WTC11 (cell line): Measurements from ENCODE around the gene DNASE1L3.

Experiments
- CTCF ChIP-seq: fragments of 200-600 bp; IDR thresholded peaks from 2 replicates; pipeline ENCODE4 v1.8.0; 2022; ENCODE audit warnings: antibody characterized with exemption
- E2F5 ChIP-seq: sonication (generic); formaldehyde crosslinking; IDR thresholded peaks from 2 replicates; pipeline ENCODE4 v1.8.1; 2022; ENCODE audit warnings: mild to moderate bottlenecking, moderate library complexity, missing genetic modification reagents
- JUN ChIP-seq: sonication (generic); formaldehyde crosslinking; IDR thresholded peaks from 2 replicates; pipeline ENCODE4 v1.8.0; 2023; ENCODE audit warnings: mild to moderate bottlenecking, missing genetic modification reagents
- NR2C2 ChIP-seq: sonication (generic); formaldehyde crosslinking; IDR thresholded peaks from 2 replicates; pipeline ENCODE4 v1.8.0; 2022; ENCODE audit warnings: mild to moderate bottlenecking, missing genetic modification reagents
- SMAD3 ChIP-seq: sonication (generic); formaldehyde crosslinking; IDR thresholded peaks from 2 replicates; pipeline ENCODE4 v1.8.0; 2022; ENCODE audit warnings: missing genetic modification reagents, mild to moderate bottlenecking, borderline replicate concordance
- USF2 ChIP-seq: sonication (generic); formaldehyde crosslinking; IDR thresholded peaks from 2 replicates; pipeline ENCODE4 v1.8.1; 2023; ENCODE audit warnings: mild to moderate bottlenecking, missing genetic modification reagents, moderate library complexity
- ZBTB21 ChIP-seq: sonication (generic); formaldehyde crosslinking; IDR thresholded peaks from 2 replicates; pipeline ENCODE4 v1.8.1; 2023; ENCODE audit warnings: mild to moderate bottlenecking, missing genetic modification reagents, borderline replicate concordance
- ZNF232 ChIP-seq: sonication (generic); formaldehyde crosslinking; IDR thresholded peaks from 2 replicates; pipeline ENCODE4 v1.8.0; 2022; ENCODE audit warnings: mild to moderate bottlenecking, missing genetic modification reagents
- ZNF317 ChIP-seq: sonication (generic); formaldehyde crosslinking; IDR thresholded peaks from 2 replicates; pipeline ENCODE4 v1.8.1; 2023; ENCODE audit warnings: low read depth, mild to moderate bottlenecking, moderate library complexity, missing genetic modification reagents, borderline replicate concordance
- TF ChIP-seq, protein P1 (sequence below): sonication (generic); formaldehyde crosslinking; IDR thresholded peaks from 2 replicates; pipeline ENCODE4 v1.8.0; 2022; ENCODE audit warnings: mild to moderate bottlenecking, missing genetic modification reagents
- TF ChIP-seq, protein P2 (sequence below): sonication (generic); formaldehyde crosslinking; IDR thresholded peaks from 2 replicates; pipeline ENCODE4 v1.8.1; 2023; ENCODE audit warnings: mild to moderate bottlenecking, missing genetic modification reagents
- TF ChIP-seq, protein P3 (sequence below): sonication (generic); formaldehyde crosslinking; conservative IDR thresholded peaks from 2 replicates; pipeline ENCODE4 v1.8.1; 2022; ENCODE audit warnings: mild to moderate bottlenecking, missing genetic modification reagents
- TF ChIP-seq, protein P4 (sequence below): sonication (generic); formaldehyde crosslinking; IDR thresholded peaks from 2 replicates; pipeline ENCODE4 v1.8.1; 2023; ENCODE audit warnings: mild to moderate bottlenecking, missing genetic modification reagents, moderate library complexity
- TF ChIP-seq, protein P5 (sequence below): fragments of 250-450 bp; sonication (Bioruptor Pico); IDR thresholded peaks from 2 replicates; pipeline ENCODE4 v1.9.0; 2021; ENCODE audit warnings: mild to moderate bottlenecking, borderline replicate concordance

- TF ChIP-seq, protein P1, sequence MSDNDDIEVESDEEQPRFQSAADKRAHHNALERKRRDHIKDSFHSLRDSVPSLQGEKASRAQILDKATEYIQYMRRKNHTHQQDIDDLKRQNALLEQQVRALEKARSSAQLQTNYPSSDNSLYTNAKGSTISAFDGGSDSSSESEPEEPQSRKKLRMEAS: no peak
- TF ChIP-seq CTCF: no peak
- TF ChIP-seq NR2C2 (CRISPR knock-in tag): no peak
- TF ChIP-seq, protein P2, sequence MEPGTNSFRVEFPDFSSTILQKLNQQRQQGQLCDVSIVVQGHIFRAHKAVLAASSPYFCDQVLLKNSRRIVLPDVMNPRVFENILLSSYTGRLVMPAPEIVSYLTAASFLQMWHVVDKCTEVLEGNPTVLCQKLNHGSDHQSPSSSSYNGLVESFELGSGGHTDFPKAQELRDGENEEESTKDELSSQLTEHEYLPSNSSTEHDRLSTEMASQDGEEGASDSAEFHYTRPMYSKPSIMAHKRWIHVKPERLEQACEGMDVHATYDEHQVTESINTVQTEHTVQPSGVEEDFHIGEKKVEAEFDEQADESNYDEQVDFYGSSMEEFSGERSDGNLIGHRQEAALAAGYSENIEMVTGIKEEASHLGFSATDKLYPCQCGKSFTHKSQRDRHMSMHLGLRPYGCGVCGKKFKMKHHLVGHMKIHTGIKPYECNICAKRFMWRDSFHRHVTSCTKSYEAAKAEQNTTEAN: no peak
- TF ChIP-seq, protein P3, sequence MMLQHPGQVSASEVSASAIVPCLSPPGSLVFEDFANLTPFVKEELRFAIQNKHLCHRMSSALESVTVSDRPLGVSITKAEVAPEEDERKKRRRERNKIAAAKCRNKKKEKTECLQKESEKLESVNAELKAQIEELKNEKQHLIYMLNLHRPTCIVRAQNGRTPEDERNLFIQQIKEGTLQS (CRISPR knock-in tag): no peak
- TF ChIP-seq ZNF317 (CRISPR knock-in tag): no peak
- TF ChIP-seq ZBTB21 (CRISPR knock-in tag): no peak
- TF ChIP-seq USF2: no peak
- no peak for TF ChIP-seq ZNF232 (CRISPR knock-in tag)
- no peak for TF ChIP-seq JUN (CRISPR knock-in tag)
- TF ChIP-seq E2F5: no peak
- TF ChIP-seq SMAD3 (CRISPR knock-in tag): no peak
- TF ChIP-seq, protein P4, sequence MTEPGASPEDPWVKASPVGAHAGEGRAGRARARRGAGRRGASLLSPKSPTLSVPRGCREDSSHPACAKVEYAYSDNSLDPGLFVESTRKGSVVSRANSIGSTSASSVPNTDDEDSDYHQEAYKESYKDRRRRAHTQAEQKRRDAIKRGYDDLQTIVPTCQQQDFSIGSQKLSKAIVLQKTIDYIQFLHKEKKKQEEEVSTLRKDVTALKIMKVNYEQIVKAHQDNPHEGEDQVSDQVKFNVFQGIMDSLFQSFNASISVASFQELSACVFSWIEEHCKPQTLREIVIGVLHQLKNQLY (CRISPR knock-in tag): no peak
- TF ChIP-seq, protein P5, sequence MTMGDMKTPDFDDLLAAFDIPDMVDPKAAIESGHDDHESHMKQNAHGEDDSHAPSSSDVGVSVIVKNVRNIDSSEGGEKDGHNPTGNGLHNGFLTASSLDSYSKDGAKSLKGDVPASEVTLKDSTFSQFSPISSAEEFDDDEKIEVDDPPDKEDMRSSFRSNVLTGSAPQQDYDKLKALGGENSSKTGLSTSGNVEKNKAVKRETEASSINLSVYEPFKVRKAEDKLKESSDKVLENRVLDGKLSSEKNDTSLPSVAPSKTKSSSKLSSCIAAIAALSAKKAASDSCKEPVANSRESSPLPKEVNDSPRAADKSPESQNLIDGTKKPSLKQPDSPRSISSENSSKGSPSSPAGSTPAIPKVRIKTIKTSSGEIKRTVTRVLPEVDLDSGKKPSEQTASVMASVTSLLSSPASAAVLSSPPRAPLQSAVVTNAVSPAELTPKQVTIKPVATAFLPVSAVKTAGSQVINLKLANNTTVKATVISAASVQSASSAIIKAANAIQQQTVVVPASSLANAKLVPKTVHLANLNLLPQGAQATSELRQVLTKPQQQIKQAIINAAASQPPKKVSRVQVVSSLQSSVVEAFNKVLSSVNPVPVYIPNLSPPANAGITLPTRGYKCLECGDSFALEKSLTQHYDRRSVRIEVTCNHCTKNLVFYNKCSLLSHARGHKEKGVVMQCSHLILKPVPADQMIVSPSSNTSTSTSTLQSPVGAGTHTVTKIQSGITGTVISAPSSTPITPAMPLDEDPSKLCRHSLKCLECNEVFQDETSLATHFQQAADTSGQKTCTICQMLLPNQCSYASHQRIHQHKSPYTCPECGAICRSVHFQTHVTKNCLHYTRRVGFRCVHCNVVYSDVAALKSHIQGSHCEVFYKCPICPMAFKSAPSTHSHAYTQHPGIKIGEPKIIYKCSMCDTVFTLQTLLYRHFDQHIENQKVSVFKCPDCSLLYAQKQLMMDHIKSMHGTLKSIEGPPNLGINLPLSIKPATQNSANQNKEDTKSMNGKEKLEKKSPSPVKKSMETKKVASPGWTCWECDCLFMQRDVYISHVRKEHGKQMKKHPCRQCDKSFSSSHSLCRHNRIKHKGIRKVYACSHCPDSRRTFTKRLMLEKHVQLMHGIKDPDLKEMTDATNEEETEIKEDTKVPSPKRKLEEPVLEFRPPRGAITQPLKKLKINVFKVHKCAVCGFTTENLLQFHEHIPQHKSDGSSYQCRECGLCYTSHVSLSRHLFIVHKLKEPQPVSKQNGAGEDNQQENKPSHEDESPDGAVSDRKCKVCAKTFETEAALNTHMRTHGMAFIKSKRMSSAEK: no peak
Observed at GRCh38 chr3:58260261-58260731, 49.5 kb upstream of the DNASE1L3 start.
